ENCODE data around the gene ARFIP2. TPM values are rescaled to one million over a fixed set of nuclear protein-coding genes. Genes with fewer than 3 reads are reported as not detected.

ARFIP2 gene
- total and polyA plus RNA-seq, 4 donors: 16.2 to 42.0 (median 23.8) TPM

DNA sequence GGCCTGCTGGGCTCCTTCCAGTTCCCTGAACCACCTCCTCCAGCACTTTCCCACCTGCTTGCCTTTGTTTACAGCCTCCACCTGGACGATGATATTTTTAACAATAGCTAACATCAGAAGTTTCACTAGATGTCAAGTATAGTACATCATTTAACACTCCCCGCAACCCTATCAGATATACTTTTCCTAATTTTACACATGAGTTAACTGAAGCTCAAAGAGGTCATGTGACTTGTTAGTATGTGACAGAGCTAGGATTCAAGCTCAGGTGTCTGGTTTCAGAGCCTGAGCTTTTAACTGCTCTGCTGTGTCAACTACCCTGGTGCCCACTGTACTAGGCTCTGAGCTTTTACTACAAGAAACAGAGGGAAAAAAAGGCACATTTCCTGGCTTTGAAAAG, 26.1 kb downstream of the ARFIP2 start (continued):
- TF ChIP-seq, protein P1, sequence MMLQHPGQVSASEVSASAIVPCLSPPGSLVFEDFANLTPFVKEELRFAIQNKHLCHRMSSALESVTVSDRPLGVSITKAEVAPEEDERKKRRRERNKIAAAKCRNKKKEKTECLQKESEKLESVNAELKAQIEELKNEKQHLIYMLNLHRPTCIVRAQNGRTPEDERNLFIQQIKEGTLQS (IDR thresholded peaks at IDR 0.05): no peak
- TF ChIP-seq EGR1 (IDR thresholded peaks at IDR 0.05; ENCODE audit: low read depth in 2 of 2) (no peak), YY1 (IDR thresholded peaks at IDR 0.05) (no peak), FOXA1 (IDR thresholded peaks at IDR 0.05) (no peak), HNF4G (IDR thresholded peaks at IDR 0.05) (no peak), NR2F2 (IDR thresholded peaks at IDR 0.05) (no peak), TAF1 (conservative IDR thresholded peaks at IDR 0.05) (no peak), SP1 (IDR thresholded peaks at IDR 0.05) (no peak)
- TF ChIP-seq, protein P2, sequence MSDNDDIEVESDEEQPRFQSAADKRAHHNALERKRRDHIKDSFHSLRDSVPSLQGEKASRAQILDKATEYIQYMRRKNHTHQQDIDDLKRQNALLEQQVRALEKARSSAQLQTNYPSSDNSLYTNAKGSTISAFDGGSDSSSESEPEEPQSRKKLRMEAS (IDR thresholded peaks at IDR 0.05): no peak

DNA sequence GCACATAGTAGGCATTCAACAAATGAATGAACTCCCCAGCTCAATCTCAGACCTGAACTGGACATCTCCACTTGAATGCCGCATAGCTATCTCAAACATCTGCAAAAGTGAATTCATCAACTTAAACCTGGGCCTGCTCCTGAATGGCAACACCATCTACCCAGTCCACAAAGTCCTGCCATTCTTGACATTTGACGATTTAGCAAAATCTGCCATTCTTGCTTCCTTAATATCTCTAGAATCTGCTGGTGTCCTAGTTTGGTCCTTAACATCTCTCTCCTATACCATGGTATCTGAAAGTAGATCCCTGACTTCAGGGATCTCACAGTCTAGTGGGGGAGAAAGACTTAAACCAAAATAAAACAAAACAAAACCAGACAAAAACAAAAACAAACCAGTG, 28.0 kb downstream of the ARFIP2 start:
- Histone ChIP-seq H3K36me3 (ENCODE audit: control insufficient read depth in 4 of 4, insufficient read depth in 3 of 4, low read depth in 1 of 4, low read length in 3 of 4) (peaks cover 10 to 54% (median 22%) of the 10 kb centered on the region in 4 donors), H3K27me3 (ENCODE audit: control insufficient read depth in 4 of 4, insufficient read depth in 4 of 4, low read length in 3 of 4) (no peaks in the 10 kb centered on the region), H3K4me3 (ENCODE audit: low read depth in 1 of 3, low read length in 3 of 3) (no peak overlapping the region), H3K9ac (ENCODE audit: low read depth in 1 of 2, low read length in 2 of 2) (no peak overlapping the region), H3K4me1 (ENCODE audit: control insufficient read depth in 4 of 4, insufficient read depth in 4 of 4, low read length in 3 of 4) (no peaks in the 10 kb centered on the region), H3K27ac (ENCODE audit: low read depth in 1 of 2, low read length in 2 of 2) (no peak overlapping the region), H3K9me3 (ENCODE audit: control insufficient read depth in 4 of 4, low read length in 3 of 4) (no peaks in the 10 kb centered on the region)
- WGBS: 98% methylated on average over 2 of the region's 2 CpGs
- TF ChIP-seq NR2F2 (IDR thresholded peaks at IDR 0.05) (no peak), YY1 (IDR thresholded peaks at IDR 0.05) (no peak), SP1 (IDR thresholded peaks at IDR 0.05) (no peak), TAF1 (conservative IDR thresholded peaks at IDR 0.05) (no peak), HNF4G (IDR thresholded peaks at IDR 0.05) (no peak), HNF4A (conservative IDR thresholded peaks at IDR 0.05) (no peak), GABPA (IDR thresholded peaks at IDR 0.05 in 1 of 2, conservative IDR thresholded peaks at IDR 0.05 in 1 of 2) (no peak), RXRA (IDR thresholded peaks at IDR 0.05) (no peak), EGR1 (IDR thresholded peaks at IDR 0.05; ENCODE audit: low read depth in 2 of 2) (no peak), FOXA1 (IDR thresholded peaks at IDR 0.05) (no peak), JUND (IDR thresholded peaks at IDR 0.05) (no peak), FOXA2 (IDR thresholded peaks at IDR 0.05) (no peak), RAD21 (IDR thresholded peaks at IDR 0.05) (no peak)
- TF ChIP-seq, protein P3, sequence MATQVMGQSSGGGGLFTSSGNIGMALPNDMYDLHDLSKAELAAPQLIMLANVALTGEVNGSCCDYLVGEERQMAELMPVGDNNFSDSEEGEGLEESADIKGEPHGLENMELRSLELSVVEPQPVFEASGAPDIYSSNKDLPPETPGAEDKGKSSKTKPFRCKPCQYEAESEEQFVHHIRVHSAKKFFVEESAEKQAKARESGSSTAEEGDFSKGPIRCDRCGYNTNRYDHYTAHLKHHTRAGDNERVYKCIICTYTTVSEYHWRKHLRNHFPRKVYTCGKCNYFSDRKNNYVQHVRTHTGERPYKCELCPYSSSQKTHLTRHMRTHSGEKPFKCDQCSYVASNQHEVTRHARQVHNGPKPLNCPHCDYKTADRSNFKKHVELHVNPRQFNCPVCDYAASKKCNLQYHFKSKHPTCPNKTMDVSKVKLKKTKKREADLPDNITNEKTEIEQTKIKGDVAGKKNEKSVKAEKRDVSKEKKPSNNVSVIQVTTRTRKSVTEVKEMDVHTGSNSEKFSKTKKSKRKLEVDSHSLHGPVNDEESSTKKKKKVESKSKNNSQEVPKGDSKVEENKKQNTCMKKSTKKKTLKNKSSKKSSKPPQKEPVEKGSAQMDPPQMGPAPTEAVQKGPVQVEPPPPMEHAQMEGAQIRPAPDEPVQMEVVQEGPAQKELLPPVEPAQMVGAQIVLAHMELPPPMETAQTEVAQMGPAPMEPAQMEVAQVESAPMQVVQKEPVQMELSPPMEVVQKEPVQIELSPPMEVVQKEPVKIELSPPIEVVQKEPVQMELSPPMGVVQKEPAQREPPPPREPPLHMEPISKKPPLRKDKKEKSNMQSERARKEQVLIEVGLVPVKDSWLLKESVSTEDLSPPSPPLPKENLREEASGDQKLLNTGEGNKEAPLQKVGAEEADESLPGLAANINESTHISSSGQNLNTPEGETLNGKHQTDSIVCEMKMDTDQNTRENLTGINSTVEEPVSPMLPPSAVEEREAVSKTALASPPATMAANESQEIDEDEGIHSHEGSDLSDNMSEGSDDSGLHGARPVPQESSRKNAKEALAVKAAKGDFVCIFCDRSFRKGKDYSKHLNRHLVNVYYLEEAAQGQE (IDR thresholded peaks at IDR 0.05): no peak
- TF ChIP-seq, protein P4, sequence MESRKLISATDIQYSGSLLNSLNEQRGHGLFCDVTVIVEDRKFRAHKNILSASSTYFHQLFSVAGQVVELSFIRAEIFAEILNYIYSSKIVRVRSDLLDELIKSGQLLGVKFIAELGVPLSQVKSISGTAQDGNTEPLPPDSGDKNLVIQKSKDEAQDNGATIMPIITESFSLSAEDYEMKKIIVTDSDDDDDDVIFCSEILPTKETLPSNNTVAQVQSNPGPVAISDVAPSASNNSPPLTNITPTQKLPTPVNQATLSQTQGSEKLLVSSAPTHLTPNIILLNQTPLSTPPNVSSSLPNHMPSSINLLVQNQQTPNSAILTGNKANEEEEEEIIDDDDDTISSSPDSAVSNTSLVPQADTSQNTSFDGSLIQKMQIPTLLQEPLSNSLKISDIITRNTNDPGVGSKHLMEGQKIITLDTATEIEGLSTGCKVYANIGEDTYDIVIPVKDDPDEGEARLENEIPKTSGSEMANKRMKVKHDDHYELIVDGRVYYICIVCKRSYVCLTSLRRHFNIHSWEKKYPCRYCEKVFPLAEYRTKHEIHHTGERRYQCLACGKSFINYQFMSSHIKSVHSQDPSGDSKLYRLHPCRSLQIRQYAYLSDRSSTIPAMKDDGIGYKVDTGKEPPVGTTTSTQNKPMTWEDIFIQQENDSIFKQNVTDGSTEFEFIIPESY (IDR thresholded peaks at IDR 0.05): no peak
- TF ChIP-seq, protein P1 (IDR thresholded peaks at IDR 0.05): no peak
- TF ChIP-seq, protein P5, sequence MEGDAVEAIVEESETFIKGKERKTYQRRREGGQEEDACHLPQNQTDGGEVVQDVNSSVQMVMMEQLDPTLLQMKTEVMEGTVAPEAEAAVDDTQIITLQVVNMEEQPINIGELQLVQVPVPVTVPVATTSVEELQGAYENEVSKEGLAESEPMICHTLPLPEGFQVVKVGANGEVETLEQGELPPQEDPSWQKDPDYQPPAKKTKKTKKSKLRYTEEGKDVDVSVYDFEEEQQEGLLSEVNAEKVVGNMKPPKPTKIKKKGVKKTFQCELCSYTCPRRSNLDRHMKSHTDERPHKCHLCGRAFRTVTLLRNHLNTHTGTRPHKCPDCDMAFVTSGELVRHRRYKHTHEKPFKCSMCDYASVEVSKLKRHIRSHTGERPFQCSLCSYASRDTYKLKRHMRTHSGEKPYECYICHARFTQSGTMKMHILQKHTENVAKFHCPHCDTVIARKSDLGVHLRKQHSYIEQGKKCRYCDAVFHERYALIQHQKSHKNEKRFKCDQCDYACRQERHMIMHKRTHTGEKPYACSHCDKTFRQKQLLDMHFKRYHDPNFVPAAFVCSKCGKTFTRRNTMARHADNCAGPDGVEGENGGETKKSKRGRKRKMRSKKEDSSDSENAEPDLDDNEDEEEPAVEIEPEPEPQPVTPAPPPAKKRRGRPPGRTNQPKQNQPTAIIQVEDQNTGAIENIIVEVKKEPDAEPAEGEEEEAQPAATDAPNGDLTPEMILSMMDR (IDR thresholded peaks at IDR 0.05; ENCODE audit: low read depth, low read length, missing input control): no peak
- TF ChIP-seq, protein P2 (IDR thresholded peaks at IDR 0.05): no peak
- DNase-seq (ENCODE audit: low spot score): no peak
